Measurements from ENCODE around the gene IMMP2L.
"Not testable (repeated sequence)": the region's sequence is repeated elsewhere in the genome, so short reads cannot be mapped to it uniquely, and the experiment has no call there.

The IMMP2L gene

GRCh38 chr7:111501799-111502198, 60.5 kb downstream of the IMMP2L start:
- not testable (repeated sequence) for H3K9me3 ChIP-seq (ENCODE audit: control insufficient read depth in 1 of 2, low read length in 2 of 2); H3K27ac ChIP-seq (ENCODE audit: low read length); H3K36me3 ChIP-seq (ENCODE audit: control insufficient read depth in 1 of 2, insufficient read depth in 2 of 2, low read length in 2 of 2); H3K4me3 ChIP-seq (ENCODE audit: low read depth in 1 of 2, low read length in 2 of 2); H3K27me3 ChIP-seq (ENCODE audit: low read depth, low read length); H3K4me1 ChIP-seq (ENCODE audit: control insufficient read depth in 1 of 2, insufficient read depth in 2 of 2, low read length in 2 of 2)

GRCh38 chr7:111499027-111499426, 63.3 kb downstream of the IMMP2L start:
- H3K9me3 ChIP-seq (ENCODE audit: control insufficient read depth in 1 of 2, low read length in 2 of 2), result no peaks in the 10 kb centered on the region
- no peaks in the 10 kb centered on the region for H3K27me3 ChIP-seq (ENCODE audit: low read depth, low read length)
- no peak overlapping the region for H3K27ac ChIP-seq (ENCODE audit: low read length)
- H3K4me1 ChIP-seq (ENCODE audit: control insufficient read depth in 1 of 2, insufficient read depth in 2 of 2, low read length in 2 of 2), result no peaks in the 10 kb centered on the region
- H3K36me3 ChIP-seq (ENCODE audit: control insufficient read depth in 1 of 2, insufficient read depth in 2 of 2, low read length in 2 of 2), result no peaks in the 10 kb centered on the region
- H3K4me3 ChIP-seq (ENCODE audit: low read depth in 1 of 2, low read length in 2 of 2), result no peak overlapping the region

DNA sequence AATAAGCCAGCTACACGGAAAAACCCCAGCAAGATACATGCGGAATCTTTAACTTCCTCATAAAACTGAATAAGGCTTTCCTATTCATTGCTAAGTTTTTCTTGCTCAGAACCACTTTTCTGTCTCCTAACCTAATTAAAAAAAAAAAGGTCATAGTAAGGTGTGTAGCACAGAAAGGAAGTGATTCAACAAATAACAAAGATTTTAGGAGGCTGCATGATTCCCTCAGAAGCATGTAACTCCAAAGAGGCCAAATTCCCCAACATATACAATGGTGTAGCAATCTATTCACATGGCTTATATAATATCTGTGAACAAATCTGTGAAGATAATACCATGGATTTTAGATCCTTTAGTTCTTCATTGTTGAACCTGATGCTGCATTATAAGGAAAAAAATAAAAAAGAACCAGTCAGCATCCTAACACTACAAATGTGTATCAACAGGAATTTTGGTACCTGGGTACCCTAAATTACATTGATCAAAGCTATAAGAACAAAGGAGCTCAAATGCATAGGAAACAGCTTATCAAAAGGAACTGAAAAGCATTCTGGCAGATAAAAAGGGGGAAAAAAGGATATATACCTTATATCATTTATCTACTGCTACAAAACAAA, 63.8 kb downstream of the IMMP2L start:
- Histone ChIP-seq H3K9me3 (ENCODE audit: control insufficient read depth in 1 of 2, low read length in 2 of 2) (no peaks in the 10 kb centered on the region), H3K4me1 (ENCODE audit: control insufficient read depth in 1 of 2, insufficient read depth in 2 of 2, low read length in 2 of 2) (no peaks in the 10 kb centered on the region), H3K27ac (ENCODE audit: low read length) (no peak overlapping the region), H3K36me3 (ENCODE audit: control insufficient read depth in 1 of 2, insufficient read depth in 2 of 2, low read length in 2 of 2) (no peaks in the 10 kb centered on the region), H3K4me3 (ENCODE audit: low read depth in 1 of 2, low read length in 2 of 2) (no peak overlapping the region), H3K27me3 (ENCODE audit: low read depth, low read length) (no peaks in the 10 kb centered on the region)

GRCh38 chr7:111495173-111495810, 67.0 kb downstream of the IMMP2L start:
- no peak overlapping the region for H3K27ac ChIP-seq (ENCODE audit: low read length)
- no peak overlapping the region for H3K4me3 ChIP-seq (ENCODE audit: low read depth in 1 of 2, low read length in 2 of 2)
- H3K36me3 ChIP-seq (ENCODE audit: control insufficient read depth in 1 of 2, insufficient read depth in 2 of 2, low read length in 2 of 2), result no peaks in the 10 kb centered on the region
- H3K4me1 ChIP-seq (ENCODE audit: control insufficient read depth in 1 of 2, insufficient read depth in 2 of 2, low read length in 2 of 2), result no peaks in the 10 kb centered on the region
- no peaks in the 10 kb centered on the region for H3K27me3 ChIP-seq (ENCODE audit: low read depth, low read length)
- H3K9me3 ChIP-seq (ENCODE audit: control insufficient read depth in 1 of 2, low read length in 2 of 2), result no peaks in the 10 kb centered on the region

DNA sequence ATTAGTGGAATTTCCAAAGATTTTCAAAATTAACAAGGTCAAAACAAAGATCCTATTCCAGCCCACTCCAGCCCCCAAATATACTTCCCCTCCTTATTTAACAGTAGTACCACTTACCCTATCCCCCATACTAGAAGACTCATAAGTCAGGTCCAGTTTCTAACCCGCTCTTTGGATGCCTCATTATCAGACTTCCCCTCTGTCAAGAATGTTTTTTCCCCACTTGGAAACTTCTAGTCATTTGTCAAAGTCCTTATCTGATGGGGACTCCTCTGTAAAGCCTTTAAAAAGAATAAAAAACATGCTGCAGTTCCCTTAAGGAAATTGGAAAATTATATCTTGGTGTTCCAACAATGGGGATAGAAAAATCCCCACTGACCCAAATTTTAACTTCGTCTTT, 70.1 kb downstream of the IMMP2L start:
- no peak overlapping the region for H3K27ac ChIP-seq (ENCODE audit: low read length)
- no peak overlapping the region for H3K4me3 ChIP-seq (ENCODE audit: low read depth in 1 of 2, low read length in 2 of 2)
- H3K36me3 ChIP-seq (ENCODE audit: control insufficient read depth in 1 of 2, insufficient read depth in 2 of 2, low read length in 2 of 2), result no peaks in the 10 kb centered on the region
- H3K27me3 ChIP-seq (ENCODE audit: low read depth, low read length), result no peaks in the 10 kb centered on the region
- H3K9me3 ChIP-seq (ENCODE audit: control insufficient read depth in 1 of 2, low read length in 2 of 2), result no peaks in the 10 kb centered on the region
- no peaks in the 10 kb centered on the region for H3K4me1 ChIP-seq (ENCODE audit: control insufficient read depth in 1 of 2, insufficient read depth in 2 of 2, low read length in 2 of 2)

GRCh38 chr7:111486472-111487142, 75.7 kb downstream of the IMMP2L start:
- no peaks in the 10 kb centered on the region for H3K4me1 ChIP-seq (ENCODE audit: control insufficient read depth in 1 of 2, insufficient read depth in 2 of 2, low read length in 2 of 2)

GRCh38 chr7:111485701-111486380, 76.5 kb downstream of the IMMP2L start:
- Histone ChIP-seq H3K27ac (ENCODE audit: low read length) (no peak overlapping the region), H3K4me1 (ENCODE audit: control insufficient read depth in 1 of 2, insufficient read depth in 2 of 2, low read length in 2 of 2) (no peaks in the 10 kb centered on the region), H3K4me3 (ENCODE audit: low read depth in 1 of 2, low read length in 2 of 2) (no peak overlapping the region), H3K27me3 (ENCODE audit: low read depth, low read length) (no peaks in the 10 kb centered on the region), H3K36me3 (ENCODE audit: control insufficient read depth in 1 of 2, insufficient read depth in 2 of 2, low read length in 2 of 2) (no peaks in the 10 kb centered on the region), H3K9me3 (ENCODE audit: control insufficient read depth in 1 of 2, low read length in 2 of 2) (no peaks in the 10 kb centered on the region)

More at GRCh38 chr7:111486472-111487142, 75.7 kb downstream of the IMMP2L start:
- no peak overlapping the region for H3K27ac ChIP-seq (ENCODE audit: low read length)
- H3K9me3 ChIP-seq (ENCODE audit: control insufficient read depth in 1 of 2, low read length in 2 of 2), result no peaks in the 10 kb centered on the region
- no peaks in the 10 kb centered on the region for H3K36me3 ChIP-seq (ENCODE audit: control insufficient read depth in 1 of 2, insufficient read depth in 2 of 2, low read length in 2 of 2)
- no peaks in the 10 kb centered on the region for H3K27me3 ChIP-seq (ENCODE audit: low read depth, low read length)
- H3K4me3 ChIP-seq (ENCODE audit: low read depth in 1 of 2, low read length in 2 of 2), result no peak overlapping the region

- Histone ChIP-seq H3K36me3 (ENCODE audit: control insufficient read depth in 1 of 2, insufficient read depth in 2 of 2, low read length in 2 of 2) (no peaks in the 10 kb centered on the region), H3K27me3 (ENCODE audit: low read depth, low read length) (no peaks in the 10 kb centered on the region), H3K27ac (ENCODE audit: low read length) (no peak overlapping the region), H3K9me3 (ENCODE audit: control insufficient read depth in 1 of 2, low read length in 2 of 2) (no peaks in the 10 kb centered on the region), H3K4me3 (ENCODE audit: low read depth in 1 of 2, low read length in 2 of 2) (no peak overlapping the region), H3K4me1 (ENCODE audit: control insufficient read depth in 1 of 2, insufficient read depth in 2 of 2, low read length in 2 of 2) (no peaks in the 10 kb centered on the region)
Observed at GRCh38 chr7:111483078-111483477, 79.2 kb downstream of the IMMP2L start.

- no peaks in the 10 kb centered on the region for H3K36me3 ChIP-seq (ENCODE audit: control insufficient read depth in 1 of 2, insufficient read depth in 2 of 2, low read length in 2 of 2)
- H3K27me3 ChIP-seq (ENCODE audit: low read depth, low read length), result no peaks in the 10 kb centered on the region
- no peaks in the 10 kb centered on the region for H3K4me1 ChIP-seq (ENCODE audit: control insufficient read depth in 1 of 2, insufficient read depth in 2 of 2, low read length in 2 of 2)
- no peak overlapping the region for H3K4me3 ChIP-seq (ENCODE audit: low read depth in 1 of 2, low read length in 2 of 2)
- no peak overlapping the region for H3K27ac ChIP-seq (ENCODE audit: low read length)
- H3K9me3 ChIP-seq (ENCODE audit: control insufficient read depth in 1 of 2, low read length in 2 of 2), result peaks cover 0 to 2% of the 10 kb centered on the region in 2 donors
Observed at GRCh38 chr7:111477462-111478225, 84.6 kb downstream of the IMMP2L start.

DNA sequence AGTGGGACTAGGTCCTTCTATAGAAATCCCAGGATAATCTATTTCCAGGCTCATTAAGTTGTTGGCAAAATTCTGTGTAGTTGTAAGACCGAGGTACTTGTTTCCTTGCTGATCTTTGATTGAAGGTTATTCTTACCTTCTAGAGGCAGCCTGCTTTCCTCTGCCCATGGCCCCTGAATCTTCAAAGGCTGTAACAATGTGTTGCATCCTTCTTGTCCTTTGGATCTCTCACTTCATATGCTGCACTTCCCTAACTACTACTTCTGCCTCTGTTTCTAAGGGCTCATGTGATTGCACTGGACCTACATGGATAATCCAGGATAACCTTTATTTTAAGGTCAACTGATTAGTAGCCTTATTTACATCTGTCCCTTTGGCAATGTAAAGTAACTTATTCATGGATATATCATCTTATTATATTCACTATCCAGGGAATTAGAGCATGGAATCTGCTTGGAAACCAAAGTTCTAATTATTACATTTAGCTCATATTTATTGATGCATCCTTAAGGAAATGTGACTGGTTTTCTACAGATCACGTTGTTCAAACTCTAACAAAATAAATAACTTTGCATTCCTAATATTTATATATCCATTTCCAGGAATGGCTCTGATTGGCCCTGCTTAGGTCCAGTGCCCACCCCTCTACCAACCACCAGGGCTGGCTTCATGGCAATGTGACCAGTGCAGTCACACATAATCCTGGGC, 85.6 kb downstream of the IMMP2L start:
- Histone ChIP-seq H3K9me3 (ENCODE audit: control insufficient read depth in 1 of 2, low read length in 2 of 2) (peaks cover 0 to 2% of the 10 kb centered on the region in 2 donors), H3K4me1 (ENCODE audit: control insufficient read depth in 1 of 2, insufficient read depth in 2 of 2, low read length in 2 of 2) (no peaks in the 10 kb centered on the region), H3K27ac (ENCODE audit: low read length) (no peak overlapping the region), H3K36me3 (ENCODE audit: control insufficient read depth in 1 of 2, insufficient read depth in 2 of 2, low read length in 2 of 2) (no peaks in the 10 kb centered on the region), H3K27me3 (ENCODE audit: low read depth, low read length) (no peaks in the 10 kb centered on the region), H3K4me3 (ENCODE audit: low read depth in 1 of 2, low read length in 2 of 2) (no peak overlapping the region)

All from muscle layer of duodenum (tissue), 2 donors.